ENCODE data around the gene WWC2. TPM values are rescaled to one million over a fixed set of nuclear protein-coding genes. Genes with fewer than 3 reads are reported as not detected.

Gene WWC2
- total RNA-seq, 1 donor from 2014 or later, result 0.47 TPM

DNA sequence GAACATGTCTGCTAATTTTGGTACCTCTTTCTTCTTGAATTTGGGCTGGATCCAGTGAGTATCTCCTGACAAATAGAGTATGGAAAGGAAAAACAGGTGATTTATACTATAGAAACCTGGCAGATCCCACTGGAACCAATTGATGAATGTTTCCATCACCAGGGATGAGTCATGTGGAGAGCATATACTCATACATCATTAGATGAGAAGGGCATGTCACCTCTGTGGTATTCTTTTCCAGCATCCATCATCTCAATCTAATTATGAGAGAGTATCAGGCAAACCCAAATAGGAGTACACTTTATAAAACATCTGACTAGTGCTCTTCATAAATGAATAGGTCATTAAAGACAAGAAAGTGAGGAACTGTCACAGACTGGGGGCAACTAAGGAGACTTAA, 130.3 kb downstream of the WWC2 start:
- ATAC-seq (ENCODE audit: low read depth) (no peak), DNase-seq (no peak)
- no peak for TF ChIP-seq CTCF (IDR thresholded peaks at IDR 0.05)
- H3K4me3 Mint-ChIP-seq, result no peak overlapping the region
- POLR2A ChIA-PET, result no interaction called here
- H3K36me3 Mint-ChIP-seq (ENCODE audit: low read depth), result no peaks in the 10 kb centered on the region
- H3K9me3 Mint-ChIP-seq, result no peaks in the 10 kb centered on the region
- no peak overlapping the region for H3K27ac Mint-ChIP-seq
- intact Hi-C loops (cut with micrococcal nuclease), result no loop called here
- peaks cover 3% of the 10 kb centered on the region for H3K27me3 Mint-ChIP-seq
- CTCF ChIA-PET, result no interaction called here
- no peaks in the 10 kb centered on the region for H3K4me1 Mint-ChIP-seq

DNA sequence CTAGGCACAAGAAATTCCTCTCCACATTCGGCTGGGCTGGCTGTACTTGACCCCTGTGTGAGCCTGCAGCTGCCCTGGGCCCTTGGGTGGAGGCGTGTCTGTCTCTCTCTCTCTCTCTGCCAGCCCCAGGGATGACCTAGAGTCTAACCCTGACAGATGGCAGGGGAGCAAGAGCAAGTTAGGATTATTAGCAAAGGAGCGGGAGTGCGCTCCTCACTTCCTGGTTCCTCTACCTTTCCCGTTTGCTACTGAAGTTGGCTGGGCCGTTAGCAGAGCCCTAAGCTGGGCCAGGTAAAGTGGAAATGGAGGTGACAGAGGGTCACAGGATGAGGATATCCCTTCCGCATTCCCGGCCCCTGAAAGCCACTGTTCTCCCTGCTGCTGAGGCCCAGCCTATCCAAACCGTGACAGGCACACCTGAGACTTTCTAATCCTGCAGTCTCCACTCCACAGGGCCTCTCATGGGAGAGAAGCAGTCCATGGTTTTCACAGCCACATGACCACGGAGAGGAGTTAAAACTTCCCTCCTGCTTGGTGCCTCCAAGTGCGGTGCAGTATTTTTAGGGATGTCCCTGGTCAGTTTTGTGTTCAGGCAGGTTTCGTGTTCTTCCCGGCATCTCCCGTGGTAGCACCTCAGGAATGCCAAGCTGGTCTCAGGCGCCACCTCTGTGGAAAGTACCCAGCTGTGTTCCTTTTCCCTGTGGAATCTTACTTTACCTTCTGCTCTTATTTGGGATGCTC, 141.7 kb downstream of the WWC2 start:
- intact Hi-C loops (cut with micrococcal nuclease), result no loop called here
- TF ChIP-seq CTCF (IDR thresholded peaks at IDR 0.05), result no peak
- Mint-ChIP-seq H3K9me3 (no peaks in the 10 kb centered on the region), H3K4me3 (no peak overlapping the region), H3K36me3 (ENCODE audit: low read depth) (no peaks in the 10 kb centered on the region), H3K27ac (no peak overlapping the region), H3K4me1 (no peaks in the 10 kb centered on the region), H3K27me3 (peaks cover 21% of the 10 kb centered on the region)
- no peak for DNase-seq
- POLR2A ChIA-PET, result no interaction called here
- no peak for ATAC-seq (ENCODE audit: low read depth)
- CTCF ChIA-PET, result no interaction called here

GRCh38 chr4:183241322-183241640, 142.2 kb downstream of the WWC2 start:
- Mint-ChIP-seq H3K36me3 (ENCODE audit: low read depth) (no peaks in the 10 kb centered on the region), H3K4me1 (no peaks in the 10 kb centered on the region), H3K4me3 (no peak overlapping the region), H3K27ac (no peak overlapping the region), H3K9me3 (no peaks in the 10 kb centered on the region), H3K27me3 (peaks cover 21% of the 10 kb centered on the region)
- ATAC-seq (ENCODE audit: low read depth) (no peak), DNase-seq (no peak)
- intact Hi-C loops (cut with micrococcal nuclease), result no loop called here
- TF ChIP-seq CTCF (IDR thresholded peaks at IDR 0.05), result no peak
- POLR2A ChIA-PET, result no interaction called here
- CTCF ChIA-PET, result no interaction called here

DNA sequence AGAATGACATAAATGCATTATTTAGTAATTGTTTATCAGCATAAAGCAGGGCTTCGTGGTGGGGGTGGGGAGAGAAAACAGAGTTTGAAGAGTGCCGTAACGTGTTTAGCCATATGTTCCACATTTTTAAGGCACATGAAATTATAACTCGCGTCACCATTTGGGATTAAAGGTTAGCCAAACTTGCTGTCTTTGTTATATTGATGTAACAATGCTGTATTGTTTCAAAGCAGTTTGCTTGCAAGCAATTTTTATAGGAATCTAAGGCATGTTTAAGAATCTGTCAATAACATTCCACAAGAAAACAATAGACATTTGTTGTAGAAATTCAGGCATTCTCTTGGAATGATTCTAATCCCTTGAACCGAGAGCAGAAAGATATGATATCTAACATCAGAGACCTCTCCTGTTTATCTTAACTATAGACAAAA, 142.7 kb downstream of the WWC2 start:
- no peaks in the 10 kb centered on the region for H3K9me3 Mint-ChIP-seq
- DNase-seq (no peak), ATAC-seq (ENCODE audit: low read depth) (no peak)
- H3K36me3 Mint-ChIP-seq (ENCODE audit: low read depth), result no peaks in the 10 kb centered on the region
- H3K27me3 Mint-ChIP-seq, result peaks cover 18% of the 10 kb centered on the region
- POLR2A ChIA-PET, result no interaction called here
- TF ChIP-seq CTCF (IDR thresholded peaks at IDR 0.05), result no peak
- H3K27ac Mint-ChIP-seq, result no peak overlapping the region
- H3K4me3 Mint-ChIP-seq, result no peak overlapping the region
- intact Hi-C loops (cut with micrococcal nuclease), result no loop called here
- no peaks in the 10 kb centered on the region for H3K4me1 Mint-ChIP-seq
- CTCF ChIA-PET, result no interaction called here

DNA sequence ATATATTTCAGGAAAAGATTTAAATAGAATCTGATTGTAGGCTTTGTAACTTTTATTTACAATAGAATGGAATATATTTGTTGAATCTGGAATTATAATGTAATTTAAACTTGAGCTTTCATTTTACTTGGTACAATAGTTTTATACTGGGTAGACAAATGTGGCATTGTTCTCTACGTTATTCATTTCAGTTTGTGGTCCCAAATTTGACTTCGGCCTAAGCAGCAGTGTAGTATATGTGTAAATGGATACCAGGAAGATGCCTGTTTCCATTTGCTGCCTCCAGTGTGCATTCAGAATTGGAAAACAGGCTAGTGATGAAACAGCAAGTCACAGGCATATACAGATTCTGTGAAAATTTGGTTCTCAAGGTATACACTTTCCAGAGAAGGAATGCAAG, 143.2 kb downstream of the WWC2 start:
- intact Hi-C loops (cut with micrococcal nuclease), result no loop called here
- CTCF ChIA-PET, result no interaction called here

More for the DNA sequence above, 143.2 kb downstream of the WWC2 start:
- DNase-seq (no peak), ATAC-seq (ENCODE audit: low read depth) (no peak)
- Mint-ChIP-seq H3K36me3 (ENCODE audit: low read depth) (no peaks in the 10 kb centered on the region), H3K4me1 (no peaks in the 10 kb centered on the region), H3K27ac (no peak overlapping the region), H3K4me3 (no peak overlapping the region), H3K9me3 (no peaks in the 10 kb centered on the region), H3K27me3 (peaks cover 18% of the 10 kb centered on the region)
- no peak for TF ChIP-seq CTCF (IDR thresholded peaks at IDR 0.05)
- POLR2A ChIA-PET, result no interaction called here
